GM21737 (cell line): ENCODE results near the gene SCRT2.
"Not testable (repeated sequence)": the region's sequence is repeated elsewhere in the genome, so short reads cannot be mapped to it uniquely, and the experiment has no call there.

Experiments used
- ATAC-seq: cut with Tn5 transposase; IDR thresholded peaks from one replicate; pipeline ENCODE4 v1.9.1; 2021; ENCODE audit warnings: mild to moderate bottlenecking, moderate library complexity; ENCODE audit not compliant: unreplicated experiment

Gene SCRT2

GRCh38 chr20:701401-702129 lies 26.0 kb upstream of the SCRT2 start:
- ATAC-seq, result no peak

- no peak for ATAC-seq
These were observed 24.3 kb upstream of the SCRT2 start for GRCh38 chr20:699811-700338.

GRCh38 chr20:699342-699741 lies 23.7 kb upstream of the SCRT2 start:
- ATAC-seq, result no peak

DNA sequence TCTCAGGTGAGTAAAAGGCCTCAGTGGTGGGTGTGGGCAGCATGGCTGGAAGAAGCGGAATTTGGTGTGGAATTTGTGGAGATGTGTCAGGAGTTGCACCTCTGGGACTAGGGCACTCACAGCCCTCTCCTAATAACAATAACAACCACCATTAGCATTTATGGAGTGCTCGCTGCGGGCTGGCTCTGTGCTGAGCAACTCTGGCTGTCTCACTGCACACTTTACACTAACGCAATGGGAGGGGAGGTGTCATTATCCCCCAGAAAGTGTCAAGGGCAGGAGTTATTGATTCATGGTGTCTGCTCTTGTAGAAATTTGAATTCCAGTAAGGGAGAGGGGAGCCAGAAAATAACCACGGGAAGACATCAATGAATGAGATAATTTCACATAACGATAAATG lies 22.7 kb upstream of the SCRT2 start:
- no peak for ATAC-seq

GRCh38 chr20:697826-698225 lies 22.2 kb upstream of the SCRT2 start:
- no peak for ATAC-seq

DNA sequence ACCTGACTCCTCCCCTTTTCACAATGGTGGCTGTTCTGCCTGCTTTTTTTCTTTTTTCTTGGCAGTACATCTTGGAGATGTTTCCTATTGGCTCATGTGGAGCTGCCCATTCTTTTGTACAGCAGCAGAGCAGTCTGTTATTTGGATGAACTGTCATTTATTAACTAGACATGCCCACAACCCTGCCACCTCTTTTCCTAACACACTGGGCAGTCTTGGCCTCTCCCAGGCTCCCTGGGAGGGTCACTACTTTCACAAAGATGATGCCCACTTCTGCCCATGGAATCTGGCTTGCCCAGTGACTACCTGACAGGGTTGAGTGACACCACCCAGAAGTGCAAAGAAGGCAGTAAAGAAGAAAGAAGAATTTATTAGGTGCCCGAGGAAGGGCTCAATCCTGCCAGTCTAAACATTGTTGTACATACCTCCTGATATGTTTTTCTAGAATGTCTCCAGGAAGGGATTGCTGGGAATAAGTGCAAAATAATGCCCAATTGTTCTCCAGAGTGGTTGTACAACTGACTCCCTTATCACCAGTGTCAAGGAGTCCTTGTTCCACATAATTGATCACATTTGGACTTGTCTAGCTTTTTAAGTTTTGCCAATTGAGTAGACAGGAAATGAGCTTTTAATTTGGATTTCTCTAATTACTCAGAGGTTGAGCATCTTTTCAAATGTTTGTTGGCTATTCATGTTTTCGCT lies 19.7 kb upstream of the SCRT2 start:
- ATAC-seq, result no peak

- no peak for ATAC-seq
These were observed 18.9 kb upstream of the SCRT2 start for GRCh38 chr20:694496-694895.

GRCh38 chr20:693786-694185 lies 18.2 kb upstream of the SCRT2 start:
- not testable (repeated sequence) for ATAC-seq

- ATAC-seq, result no peak
These were observed 16.4 kb upstream of the SCRT2 start for GRCh38 chr20:692044-692443.

GRCh38 chr20:689947-690346 lies 14.3 kb upstream of the SCRT2 start:
- ATAC-seq, result no peak

GRCh38 chr20:689348-689747 lies 13.7 kb upstream of the SCRT2 start:
- no peak for ATAC-seq

GRCh38 chr20:688809-689212 lies 13.2 kb upstream of the SCRT2 start:
- no peak for ATAC-seq

GRCh38 chr20:687468-688203 lies 12.0 kb upstream of the SCRT2 start:
- ATAC-seq, result no peak

GRCh38 chr20:684676-685319 lies 9.2 kb upstream of the SCRT2 start:
- ATAC-seq, result no peak

DNA sequence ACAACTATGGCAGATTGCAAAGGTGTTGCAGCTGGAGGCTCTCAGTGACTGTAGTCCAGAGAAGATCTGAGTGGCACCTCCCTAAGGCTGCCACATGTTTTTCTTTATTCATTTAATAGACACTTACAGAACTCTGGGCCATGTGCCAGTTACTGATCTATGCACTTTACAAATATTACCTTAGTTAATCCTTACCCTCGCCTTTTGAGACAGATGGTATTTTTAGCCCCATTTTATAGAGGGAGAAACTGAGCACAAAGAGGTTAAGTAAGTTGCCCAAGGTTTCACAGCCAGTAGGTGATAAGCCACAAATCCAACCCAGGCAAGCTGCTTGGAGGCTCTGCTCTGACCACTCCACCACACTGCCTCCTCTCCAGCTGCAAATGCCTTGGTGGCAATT lies 6.5 kb upstream of the SCRT2 start:
- ATAC-seq, result no peak

GRCh38 chr20:680638-681187 lies 5.1 kb upstream of the SCRT2 start:
- no peak for ATAC-seq

- ATAC-seq, result no peak
These were observed 2.4 kb upstream of the SCRT2 start for GRCh38 chr20:677957-678356.

- ATAC-seq, result no peak
These were observed 1.4 kb upstream of the SCRT2 start for GRCh38 chr20:676967-677366.

DNA sequence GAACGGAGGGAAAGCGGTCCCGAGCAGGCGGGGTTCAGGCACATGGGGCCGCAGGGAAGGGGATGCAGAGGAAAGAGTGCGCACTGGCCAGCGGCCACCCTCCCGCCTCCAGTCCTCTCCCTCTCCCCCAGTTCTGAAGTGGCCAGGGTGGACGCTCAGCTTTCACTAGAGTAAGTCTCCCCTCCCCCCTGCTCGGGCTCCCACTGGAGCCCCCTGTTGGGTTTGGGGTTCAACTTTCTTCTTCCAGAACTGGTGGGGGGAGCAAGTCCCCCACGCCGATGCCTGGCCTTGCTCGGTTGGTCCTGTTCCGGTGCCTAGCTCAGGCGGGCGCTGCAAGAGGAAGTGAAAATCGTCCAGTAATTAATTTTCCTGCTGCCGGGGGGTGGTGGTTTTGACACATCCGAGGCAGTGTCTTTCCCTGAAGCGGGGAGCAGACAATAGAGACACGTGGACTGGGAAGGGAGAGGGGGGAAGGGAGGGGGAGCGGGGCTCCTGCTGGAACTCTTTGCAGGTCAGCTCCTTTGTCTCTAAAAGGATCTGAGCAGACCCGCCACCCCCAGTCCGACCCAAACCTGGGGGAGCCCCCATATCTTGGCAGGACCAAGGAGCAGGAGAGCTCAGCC lies 824 bp upstream of the SCRT2 start:
- ATAC-seq, result no peak

DNA sequence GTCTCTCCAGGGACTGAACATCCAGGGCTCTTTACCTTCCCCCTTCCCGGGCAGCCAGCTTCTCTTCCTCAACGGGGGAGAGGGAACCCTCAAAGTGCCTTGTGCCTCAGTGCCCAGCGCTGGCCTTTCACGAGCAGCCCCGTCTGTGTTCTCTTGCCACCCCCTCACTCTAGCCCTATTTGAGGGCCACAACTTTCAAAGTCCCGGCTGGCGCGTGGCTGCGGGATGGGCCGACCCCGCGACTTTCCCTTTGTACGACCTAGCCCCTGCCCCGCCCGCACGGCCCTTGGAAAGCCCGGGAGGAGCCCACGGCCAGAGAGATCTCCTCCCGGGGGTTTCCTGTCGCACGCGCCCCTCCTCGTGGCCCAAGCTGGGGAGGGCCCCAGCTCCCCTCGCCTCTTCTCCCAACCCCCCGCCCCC lies 559 bp downstream of the SCRT2 start:
- no peak for ATAC-seq
